ENCODE data around the gene C19orf53.
"Not testable (repeated sequence)": the region's sequence is repeated elsewhere in the genome, so short reads cannot be mapped to it uniquely, and the experiment has no call there.

Gene C19orf53

GRCh38 chr19:13764101-13764807, 10.0 kb upstream of the C19orf53 start, which contains the start of gene MRI1:
MRI1 (plus strand) TSS chr19:13764522; CDS start chr19:13764589, 67 bp downstream.
- DNase-seq: peak; percentile 82

- peak; percentile 55 for DNase-seq
These were observed 9.3 kb upstream of the C19orf53 start for GRCh38 chr19:13764821-13765394.

- DNase-seq: no peak
These were observed 8.7 kb upstream of the C19orf53 start for GRCh38 chr19:13765395-13766094.

- no peak for DNase-seq
These were observed 8.2 kb upstream of the C19orf53 start for GRCh38 chr19:13766095-13766481.

- DNase-seq: no peak
These were observed 5.7 kb upstream of the C19orf53 start for GRCh38 chr19:13768510-13768909.

- DNase-seq: no peak
These were observed 4.1 kb upstream of the C19orf53 start for GRCh38 chr19:13770013-13770635.

- no peak for DNase-seq
These were observed 4.1 kb downstream of the C19orf53 start for GRCh38 chr19:13778398-13778797.

GRCh38 chr19:13778847-13779246, 4.6 kb downstream of the C19orf53 start:
- DNase-seq: no peak

- DNase-seq: not testable (repeated sequence)
These were observed 5.5 kb downstream of the C19orf53 start for GRCh38 chr19:13779794-13780193.

- DNase-seq: no peak
These were observed 7.3 kb downstream of the C19orf53 start for GRCh38 chr19:13781547-13781946.

GRCh38 chr19:13782537-13782936, 8.3 kb downstream of the C19orf53 start:
- DNase-seq: no peak

GRCh38 chr19:13783565-13784500, 9.6 kb downstream of the C19orf53 start:
- DNase-seq: no peak

- DNase-seq: peak; percentile 77
These were observed 10.6 kb downstream of the C19orf53 start for GRCh38 chr19:13784731-13785452.

- no peak for DNase-seq
These were observed 14.7 kb downstream of the C19orf53 start for GRCh38 chr19:13788991-13789390.

GRCh38 chr19:13790354-13790753, 16.1 kb downstream of the C19orf53 start:
- DNase-seq: no peak

- not testable (repeated sequence) for DNase-seq
These were observed 19.1 kb downstream of the C19orf53 start for GRCh38 chr19:13793317-13793716.

GRCh38 chr19:13794398-13794756, 20.1 kb downstream of the C19orf53 start:
- DNase-seq: no peak

GRCh38 chr19:13794757-13795589, 20.7 kb downstream of the C19orf53 start, which contains the start of gene ZSWIM4:
ZSWIM4 (plus strand) TSS chr19:13795443; CDS start chr19:13795649, 206 bp downstream.
- DNase-seq: peak; percentile 91

GRCh38 chr19:13795595-13796300, 21.5 kb downstream of the C19orf53 start:
- DNase-seq: no peak
